ENCODE measurements around the gene COQ10B.
"Not testable (repeated sequence)": the region's sequence is repeated elsewhere in the genome, so short reads cannot be mapped to it uniquely, and the experiment has no call there.

COQ10B gene

DNA sequence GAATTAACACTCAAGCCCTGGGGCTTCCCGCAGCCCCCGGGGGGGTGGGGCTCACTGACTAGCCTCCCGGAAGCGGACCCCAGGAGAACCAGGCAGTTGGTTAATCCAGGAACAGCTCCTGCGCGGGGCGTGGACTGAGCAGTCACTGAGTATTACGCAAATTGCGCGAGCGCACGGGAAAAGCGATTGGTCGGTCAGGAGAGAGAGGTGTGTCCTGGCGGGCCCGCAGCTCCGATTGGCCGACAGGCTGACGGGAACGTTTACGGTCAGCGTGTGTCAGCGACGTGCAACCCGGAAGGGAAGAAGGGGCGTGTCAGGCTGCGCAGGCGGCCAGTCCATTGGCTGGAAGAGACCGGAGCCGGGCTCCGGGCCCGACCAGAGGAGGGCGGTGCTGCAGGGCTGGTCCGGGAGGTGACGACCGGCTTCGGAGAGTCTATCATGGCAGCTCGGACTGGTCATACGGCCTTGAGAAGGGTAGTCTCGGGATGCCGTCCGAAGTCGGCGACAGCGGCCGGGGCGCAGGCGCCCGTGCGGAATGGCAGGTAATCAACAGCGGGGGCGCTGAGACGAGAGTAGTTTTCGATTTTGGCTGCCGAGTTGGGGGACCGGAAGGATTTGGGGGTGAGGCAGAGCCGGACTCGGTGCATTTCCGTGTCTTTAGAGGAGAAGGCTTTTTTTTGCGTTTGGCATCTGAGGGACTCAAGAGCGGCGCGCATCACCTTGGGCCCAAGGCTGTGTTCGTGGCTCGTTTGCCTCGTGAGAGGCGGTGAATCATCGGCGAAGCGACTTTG lies at the start of gene COQ10B:
Gene COQ10B (plus strand): TSS at position 430 of the 791 bp plus-strand sequence. CDS start 9 bp downstream, at position 439.
- peak; percentile 94 to 99 (median 94) for DNase-seq (ENCODE audit: low read depth in 3 of 3)

DNA sequence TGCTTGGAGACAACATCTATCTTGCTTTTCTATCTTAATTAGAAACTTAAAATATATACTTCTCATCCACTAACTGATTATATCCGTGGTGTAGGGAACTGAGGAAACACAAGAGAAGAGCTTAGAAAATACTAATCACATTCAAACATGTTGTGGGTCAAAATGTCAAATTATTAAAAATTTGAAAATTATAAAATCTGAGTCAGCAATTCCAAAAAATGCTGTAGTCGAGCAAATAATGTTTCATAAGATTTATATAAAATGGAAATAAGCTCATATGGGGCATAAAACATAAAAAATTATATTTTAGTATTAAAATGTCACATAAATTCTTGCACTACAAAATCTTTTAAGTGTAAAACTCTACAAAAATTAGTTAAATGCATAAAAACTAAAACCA lies 47.8 kb upstream of the COQ10B start:
- DNase-seq (ENCODE audit: low read depth in 3 of 3): no peak

GRCh38 chr2:197414039-197414438 lies 39.3 kb upstream of the COQ10B start:
- no peak for DNase-seq (ENCODE audit: low read depth in 3 of 3)

DNA sequence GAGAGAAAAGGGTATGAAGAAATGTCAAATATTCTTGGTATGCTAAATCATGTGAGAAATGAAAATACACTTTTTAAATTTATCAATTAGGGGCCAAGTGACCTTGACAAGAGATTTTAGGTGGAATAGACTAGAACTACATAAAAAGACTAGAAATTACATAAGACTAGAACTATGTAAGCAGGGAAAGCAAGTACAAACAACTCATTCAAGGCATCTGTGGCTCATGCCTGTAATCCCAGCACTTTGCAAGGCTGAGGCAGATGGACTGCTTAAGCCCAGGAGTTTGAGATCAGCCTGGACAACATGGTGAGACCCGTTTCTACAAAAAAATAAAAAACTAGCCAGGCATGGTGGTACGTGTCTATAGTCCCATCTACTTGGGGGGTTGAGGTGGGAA lies 38.8 kb upstream of the COQ10B start:
- DNase-seq (ENCODE audit: low read depth in 3 of 3): no peak

DNA sequence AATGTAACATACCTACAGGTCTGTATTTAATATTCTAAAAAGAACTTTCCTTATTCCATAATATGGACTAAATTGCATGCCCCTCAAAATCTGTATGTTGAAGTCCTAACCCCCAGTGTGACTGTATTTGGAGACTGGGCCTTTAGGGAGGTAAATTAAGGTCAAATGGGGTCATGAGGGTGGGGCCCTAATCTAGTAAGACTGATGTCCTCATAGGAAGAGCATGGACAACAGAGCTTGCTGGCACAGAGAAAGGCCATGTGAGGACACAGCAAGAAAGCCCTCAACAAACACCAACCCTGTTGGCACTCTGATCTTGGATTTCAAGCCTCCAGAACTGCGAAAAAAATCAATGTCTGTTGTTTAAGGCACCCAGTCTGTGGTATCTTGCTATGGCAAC lies 37.1 kb upstream of the COQ10B start:
- DNase-seq (ENCODE audit: low read depth in 3 of 3): no peak

DNA sequence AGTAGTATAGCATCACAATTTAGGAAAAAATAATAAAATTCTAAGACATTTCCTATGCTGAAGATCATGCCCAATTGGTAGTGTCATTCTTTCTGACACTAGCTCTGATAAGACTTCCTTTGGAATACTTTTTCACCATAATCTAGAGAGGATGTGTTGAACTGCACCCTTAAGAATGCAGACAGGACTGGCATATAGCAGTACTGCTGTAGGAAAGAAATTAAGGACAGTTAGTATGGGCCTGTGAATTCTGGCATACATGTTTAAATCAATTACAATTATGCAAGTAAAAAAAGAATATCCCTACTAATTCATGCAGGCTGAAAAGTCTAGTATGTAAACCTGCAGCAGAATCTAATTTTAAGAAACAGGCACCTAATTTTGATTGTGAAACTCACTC lies 33.9 kb upstream of the COQ10B start:
- no peak for DNase-seq (ENCODE audit: low read depth in 3 of 3)

GRCh38 chr2:197423307-197423706 lies 30.0 kb upstream of the COQ10B start:
- DNase-seq (ENCODE audit: low read depth in 3 of 3): no peak

GRCh38 chr2:197425550-197425949 lies 27.8 kb upstream of the COQ10B start:
- no peak for DNase-seq (ENCODE audit: low read depth in 3 of 3)

DNA sequence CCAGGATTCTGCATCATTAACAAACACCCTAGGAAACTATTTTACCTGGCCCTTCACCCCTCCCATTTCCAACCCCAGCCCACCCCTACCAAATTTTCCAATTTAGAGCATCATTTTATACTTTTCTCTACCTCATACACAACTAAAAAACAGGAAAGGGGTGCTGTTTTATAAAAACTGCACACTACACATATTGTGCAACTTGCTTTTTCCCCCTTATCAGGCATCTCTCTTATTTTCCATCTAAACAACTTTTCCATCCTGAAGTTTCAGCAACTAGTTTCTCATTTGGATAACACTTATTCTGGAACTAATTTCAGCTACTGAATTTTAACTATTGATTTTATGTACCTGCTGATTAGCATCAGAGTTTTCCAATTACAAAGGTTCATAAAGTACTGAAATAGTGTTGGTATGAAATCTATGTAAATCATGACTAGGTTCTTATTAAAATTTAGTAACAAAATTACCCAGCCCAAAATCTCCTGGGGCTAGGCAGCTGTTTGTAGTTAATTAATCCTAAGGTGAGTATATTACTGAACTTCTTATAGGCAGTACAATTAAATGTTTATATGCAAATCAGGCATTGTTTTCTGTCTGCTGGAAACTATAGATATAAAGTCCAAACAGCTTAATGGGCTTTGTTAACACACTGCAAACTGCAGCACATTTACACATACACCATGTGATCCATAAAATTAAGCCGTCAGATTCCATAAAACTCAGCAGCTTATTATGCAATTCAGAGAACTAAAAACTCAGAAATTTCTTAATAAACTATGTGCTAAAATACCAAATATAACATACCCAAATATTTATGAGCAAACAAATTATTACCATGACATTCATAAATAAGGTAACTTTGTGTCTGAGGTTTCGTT lies 26.4 kb upstream of the COQ10B start:
- DNase-seq (ENCODE audit: low read depth in 3 of 3): no peak

DNA sequence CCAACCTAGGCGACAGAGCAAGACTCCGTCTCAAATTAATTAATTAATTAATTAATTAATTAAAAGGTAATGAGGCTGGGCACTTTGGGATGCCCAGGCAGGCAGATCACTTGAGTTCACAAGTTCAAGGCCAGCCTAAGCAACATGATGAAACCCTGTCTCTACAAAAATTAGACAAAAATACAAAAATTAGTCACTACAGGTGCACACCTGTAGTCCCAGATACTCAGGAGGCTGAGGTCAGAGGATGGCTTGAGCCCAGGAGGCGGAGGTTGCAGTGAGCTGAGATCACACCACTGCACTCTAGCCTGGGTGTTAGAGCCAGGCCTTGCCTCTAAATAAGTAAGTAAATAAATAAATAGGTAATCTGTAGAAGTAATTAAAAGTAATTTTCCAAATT lies 25.4 kb upstream of the COQ10B start:
- no peak for DNase-seq (ENCODE audit: low read depth in 3 of 3)

DNA sequence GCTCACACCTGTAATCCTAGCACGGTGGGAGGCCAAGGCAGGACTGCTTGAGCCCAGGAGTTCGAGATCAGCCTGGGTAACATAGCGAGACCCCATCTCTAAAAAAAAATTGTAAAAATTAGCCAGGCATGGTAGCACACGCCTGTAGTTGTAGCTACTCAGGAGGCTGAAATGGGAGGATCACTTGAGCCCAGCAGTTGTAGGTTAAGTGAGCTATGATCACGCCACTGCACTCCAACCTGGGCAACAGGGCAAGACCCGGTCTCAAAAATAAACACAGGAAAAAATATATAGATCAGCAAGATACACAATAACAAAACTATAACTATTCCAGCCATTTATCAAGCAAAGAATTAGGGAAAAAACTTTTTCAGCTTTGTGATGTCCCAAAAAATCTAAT lies 21.5 kb upstream of the COQ10B start:
- DNase-seq (ENCODE audit: low read depth in 3 of 3): no peak

- not testable (repeated sequence) for DNase-seq (ENCODE audit: low read depth in 3 of 3)
Measured at GRCh38 chr2:197432527-197432926, 20.8 kb upstream of the COQ10B start.

DNA sequence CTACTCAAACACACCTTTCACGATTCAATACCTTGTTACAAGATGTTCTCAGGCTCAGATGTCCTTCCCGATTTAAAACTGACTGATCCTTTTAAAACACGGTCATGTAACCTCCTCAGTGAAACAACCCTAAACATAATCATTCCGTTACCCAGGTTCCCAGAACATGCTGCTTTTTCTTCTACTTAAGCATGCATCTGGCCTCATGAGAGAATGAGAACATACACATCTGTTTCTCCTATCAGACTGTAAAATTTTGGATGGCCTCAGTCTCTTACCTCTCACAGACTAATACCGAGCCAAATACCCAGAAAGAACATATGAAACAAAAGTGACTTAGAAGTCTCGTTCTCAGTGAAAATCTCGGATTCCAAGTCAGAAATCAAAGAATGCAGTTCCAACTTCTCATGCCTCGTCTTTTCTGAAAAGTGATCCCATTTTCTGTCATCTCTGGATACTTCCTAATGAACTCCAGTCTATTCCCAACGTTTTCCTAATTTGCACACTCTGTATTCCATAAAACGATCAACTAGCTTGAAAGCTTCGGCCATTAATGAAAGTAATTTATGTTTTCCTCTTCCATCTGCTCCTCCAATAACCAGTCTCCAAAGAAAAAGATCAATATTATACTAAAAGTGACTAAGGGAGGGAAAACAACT lies 19.4 kb upstream of the COQ10B start:
- no peak for DNase-seq (ENCODE audit: low read depth in 3 of 3)

- DNase-seq (ENCODE audit: low read depth in 3 of 3): peak; percentile 97 to 98 (median 97)
Measured at GRCh38 chr2:197434541-197435513, 18.5 kb upstream of the COQ10B start, which contains the start of gene SF3B1. Gene SF3B1 (minus strand): TSS chr2:197435028. CDS start chr2:197434999, 29 bp downstream.

DNA sequence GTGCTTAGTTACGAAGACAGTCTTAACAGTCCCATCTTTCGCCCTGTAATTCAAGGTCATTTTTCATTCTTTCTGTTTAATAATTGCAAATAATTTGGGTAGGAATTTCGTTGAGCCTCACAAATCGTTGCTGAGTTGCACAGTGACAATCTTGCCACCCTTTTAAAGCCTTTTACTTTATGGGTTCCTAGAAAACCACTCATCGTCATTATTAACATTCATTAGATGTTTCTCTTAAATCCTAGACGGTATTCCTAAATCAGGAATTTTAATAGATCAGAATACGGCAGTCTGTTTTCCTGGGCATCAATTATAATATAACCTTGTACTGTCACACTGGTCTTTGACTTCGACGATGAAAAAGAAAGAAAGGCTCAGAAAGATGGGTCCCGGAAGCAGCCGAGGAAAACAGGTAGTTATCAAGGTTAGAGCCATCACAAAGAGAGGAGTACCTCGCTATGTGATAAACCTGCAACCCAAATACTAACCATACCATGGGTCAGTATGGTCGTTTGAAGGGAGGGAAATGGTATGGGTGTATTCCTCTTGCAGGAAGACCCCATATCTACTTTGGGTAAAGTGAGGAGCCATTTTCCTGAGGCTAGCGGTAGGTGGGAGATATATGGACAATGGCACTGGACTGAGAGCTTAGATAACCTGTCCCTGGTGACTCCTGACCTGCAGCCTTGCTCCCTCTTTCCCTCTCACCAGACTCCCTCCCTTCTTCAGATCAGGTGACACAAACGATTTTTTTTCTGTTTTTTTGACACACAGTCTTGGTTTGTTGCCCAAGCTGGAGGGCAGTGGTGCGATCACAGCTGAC lies 17.5 kb upstream of the COQ10B start:
- DNase-seq (ENCODE audit: low read depth in 3 of 3): no peak

DNA sequence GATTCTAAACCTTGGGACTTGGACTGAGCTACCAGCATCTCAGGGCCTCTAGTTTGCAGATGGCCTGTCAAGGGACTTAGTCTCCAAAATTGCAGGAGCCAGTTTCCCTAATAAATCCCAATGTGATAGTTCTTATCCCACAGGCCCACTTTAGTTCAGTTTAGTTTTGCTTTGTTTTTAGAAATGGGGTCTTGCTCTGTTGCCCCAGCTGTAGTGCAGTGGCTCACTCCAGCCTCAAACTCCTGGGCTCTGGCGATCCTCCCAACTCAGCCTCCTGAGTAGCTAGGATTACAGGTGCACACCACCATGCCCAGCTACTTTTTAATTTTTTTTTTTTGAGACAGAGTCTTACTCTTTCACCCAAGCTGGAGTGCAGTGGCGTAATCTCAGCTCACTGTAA lies 16.0 kb upstream of the COQ10B start:
- DNase-seq (ENCODE audit: low read depth in 3 of 3): no peak

GRCh38 chr2:197442857-197443256 lies 10.5 kb upstream of the COQ10B start:
- no peak for DNase-seq (ENCODE audit: low read depth in 3 of 3)

DNA sequence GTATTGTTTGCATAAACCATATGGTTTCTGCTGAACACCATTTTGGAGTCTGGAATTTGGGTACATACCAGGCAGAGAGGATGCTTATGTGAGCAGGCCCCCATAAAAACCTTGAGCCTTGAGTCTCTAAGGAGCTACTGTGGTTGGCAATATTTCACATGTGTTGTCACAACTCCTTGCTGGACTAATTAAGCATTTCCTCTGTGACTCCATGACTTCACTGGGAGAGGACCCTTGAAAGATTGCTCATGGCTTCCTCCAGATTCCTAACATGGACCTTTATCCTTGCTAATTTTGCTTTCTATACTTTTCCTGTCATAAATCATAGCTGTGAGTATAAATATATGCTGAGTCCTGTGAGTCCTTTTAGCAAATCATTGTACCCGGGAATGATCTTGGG lies 7.6 kb upstream of the COQ10B start:
- DNase-seq (ENCODE audit: low read depth in 3 of 3): no peak

DNA sequence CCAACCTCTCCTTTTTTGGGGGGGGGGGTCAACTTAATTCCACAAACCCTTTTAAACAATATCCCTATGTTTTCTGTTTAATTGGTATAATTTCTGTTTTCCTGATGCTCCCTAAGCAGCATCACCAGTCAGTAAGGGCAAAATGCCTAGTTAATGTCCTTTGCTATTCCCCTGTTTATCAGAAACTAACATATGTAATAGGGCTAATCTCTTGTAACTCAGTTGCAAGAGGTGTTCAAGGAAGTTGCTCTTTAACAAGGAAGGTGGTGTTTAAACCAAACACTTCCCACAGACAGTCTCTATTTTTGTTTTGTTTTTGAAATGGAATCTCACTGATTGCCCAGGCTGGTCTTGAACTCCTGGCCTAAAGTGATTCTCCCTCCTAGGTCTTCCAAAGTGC lies 6.5 kb upstream of the COQ10B start:
- DNase-seq (ENCODE audit: low read depth in 3 of 3): no peak

DNA sequence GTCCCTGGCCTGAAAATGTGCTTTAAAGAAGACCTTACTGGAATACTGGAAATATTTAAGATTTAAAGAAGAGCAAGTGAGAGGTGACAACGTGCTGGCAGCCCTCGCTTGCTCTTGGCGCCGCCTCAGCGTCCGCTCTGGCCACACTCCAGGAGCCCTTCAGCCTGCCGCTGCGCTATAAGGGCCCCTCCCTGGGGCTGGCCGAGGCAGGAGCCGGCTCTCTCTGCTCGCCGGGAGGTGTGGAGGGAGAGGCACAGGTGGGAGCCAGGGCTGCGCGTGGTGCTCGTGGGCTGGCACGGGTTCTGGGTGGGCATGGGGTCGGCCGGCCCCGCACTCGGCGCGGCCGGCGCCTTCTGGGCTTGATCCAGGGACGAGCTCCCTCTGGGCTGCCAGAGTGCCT lies 2.9 kb upstream of the COQ10B start:
- DNase-seq (ENCODE audit: low read depth in 3 of 3): no peak
